Subcutaneous abdominal adipose tissue (tissue), 5 donors: ENCODE results near the gene NUDC.

Experiments used
- H3K27ac ChIP-seq: one replicate; pipeline ENCODE4 v1.7.0; 2013; ENCODE audit warnings: low read depth, mild to moderate bottlenecking, inconsistent platforms, low read length, moderate library complexity
- H3K27me3 ChIP-seq, 5 donors: one replicate each; pipeline ENCODE4 v1.7.0; 2013; ENCODE audit warnings: low read length in 5 of 5, inconsistent platforms in 1 of 5; ENCODE audit not compliant: control insufficient read depth in 5 of 5, insufficient read depth in 4 of 5
- H3K36me3 ChIP-seq, 5 donors: one replicate each; pipeline ENCODE4 v1.7.0; 2013; ENCODE audit warnings: low read length in 5 of 5; ENCODE audit not compliant: control insufficient read depth in 5 of 5, insufficient read depth in 5 of 5
- H3K4me1 ChIP-seq, 5 donors: one replicate each; pipeline ENCODE4 v1.7.0; 2013; ENCODE audit warnings: low read length in 5 of 5, mild to moderate bottlenecking in 3 of 5, moderate library complexity in 1 of 5; ENCODE audit not compliant: control insufficient read depth in 5 of 5, insufficient read depth in 5 of 5
- H3K4me3 ChIP-seq, 5 donors: one replicate each; pipeline ENCODE4 v1.7.0; 2013; ENCODE audit warnings: low read length in 5 of 5, low read depth in 1 of 5
- H3K9ac ChIP-seq, 5 donors: one replicate each; pipeline ENCODE4 v1.7.0; 2013; ENCODE audit warnings: low read length in 5 of 5, mild to moderate bottlenecking in 4 of 5, moderate library complexity in 3 of 5
- H3K9me3 ChIP-seq, 5 donors: one replicate each; pipeline ENCODE4 v1.7.0; 2013; ENCODE audit warnings: low read length in 5 of 5; ENCODE audit not compliant: control insufficient read depth in 5 of 5
- donor health status: healthy.
- donor health status: healthy.
- donor health status: healthy.
- donor health status: healthy.
- donor health status: healthy.

NUDC gene

DNA sequence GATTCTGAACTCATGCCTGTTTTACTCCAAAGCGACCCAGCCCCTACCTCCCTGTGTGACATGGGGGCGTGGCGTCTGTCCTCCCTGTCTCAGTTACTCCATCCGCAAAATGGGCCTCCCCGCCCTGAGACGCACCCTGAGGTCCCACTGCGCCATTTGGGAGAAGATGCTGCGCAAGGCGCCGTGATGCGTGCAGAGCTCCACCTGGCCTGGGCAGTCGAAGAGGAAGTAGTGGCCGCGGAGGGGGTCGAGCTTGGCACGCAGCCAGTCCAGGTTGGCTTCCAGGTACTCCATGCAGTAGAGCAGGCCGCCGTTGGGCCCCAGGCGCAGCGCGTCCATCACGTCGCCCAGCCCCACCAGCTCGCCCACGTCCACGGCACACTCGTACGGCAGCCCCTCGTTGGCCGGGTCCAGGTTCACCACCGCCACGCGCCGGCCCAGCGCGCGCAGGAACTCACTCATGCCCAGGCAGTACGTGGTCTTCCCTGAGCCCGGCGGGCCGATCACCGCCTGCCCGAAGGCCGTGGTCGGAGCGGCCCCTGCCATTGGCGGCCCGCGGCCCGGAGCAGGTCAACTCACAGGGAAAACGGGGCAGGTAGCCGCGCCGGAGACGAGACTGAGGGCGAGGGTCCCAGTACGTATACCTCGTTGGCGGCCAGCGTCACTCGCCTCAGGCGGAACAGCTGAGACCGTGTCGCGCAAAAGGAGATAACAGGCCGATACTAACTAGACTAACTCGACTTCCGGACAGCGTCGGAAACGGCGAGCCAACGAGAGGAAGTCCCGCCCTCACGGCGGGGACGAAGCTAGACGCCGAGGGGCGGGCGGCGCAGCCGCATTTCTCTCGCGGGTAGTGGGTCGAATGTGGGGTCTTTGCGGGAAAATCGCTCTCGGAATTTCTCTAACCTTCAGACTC, 31.7 kb upstream of the NUDC start, which contains the start of gene GPN2:
Gene GPN2 (minus strand): TSS at position 733 of the 916 bp plus-strand sequence. CDS start 187 bp downstream, at position 546.
- Histone ChIP-seq H3K27ac (peak within 1 kb of the TSS; percentile 91), H3K36me3 (peaks cover 13 to 62% (median 52%) of the 10 kb centered on the region in 5 donors), H3K4me1 (peaks cover 0 to 22% (median 20%) of the 10 kb centered on the region in 5 donors), H3K4me3 (peak within 1 kb of the TSS; percentile 74 to 99 (median 91)), H3K9me3 (no peaks in the 10 kb centered on the region), H3K27me3 (no peaks in the 10 kb centered on the region), H3K9ac (peak within 1 kb of the TSS; percentile 97 to 100 (median 97))

DNA sequence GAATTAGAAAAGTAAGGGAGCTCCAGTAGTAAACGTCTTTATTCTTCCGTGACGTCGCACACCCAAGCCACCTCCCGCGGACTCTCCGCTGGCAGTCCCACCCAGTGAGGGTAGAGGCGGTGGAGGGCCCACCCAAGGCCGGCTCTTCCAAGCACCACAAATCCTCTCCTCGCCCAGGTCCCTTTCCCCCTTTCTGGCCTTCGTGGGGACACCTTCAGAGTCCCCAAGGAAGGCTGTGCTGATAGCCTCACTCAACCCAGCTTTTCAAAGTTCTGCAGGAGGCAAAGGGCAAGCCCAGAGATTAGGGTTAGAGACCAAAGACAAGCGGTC, 31.1 kb upstream of the NUDC start:
- peaks cover 8 to 62% (median 52%) of the 10 kb centered on the region in 5 donors for H3K36me3 ChIP-seq
- peak overlapping the region; percentile 91 for H3K27ac ChIP-seq
- no peaks in the 10 kb centered on the region for H3K9me3 ChIP-seq
- H3K9ac ChIP-seq = peak overlapping the region; percentile 97 to 100 (median 97)
- H3K27me3 ChIP-seq = no peaks in the 10 kb centered on the region
- peaks cover 0 to 22% (median 20%) of the 10 kb centered on the region in 5 donors for H3K4me1 ChIP-seq
- peak overlapping the region; percentile 59 to 99 (median 91) for H3K4me3 ChIP-seq

DNA sequence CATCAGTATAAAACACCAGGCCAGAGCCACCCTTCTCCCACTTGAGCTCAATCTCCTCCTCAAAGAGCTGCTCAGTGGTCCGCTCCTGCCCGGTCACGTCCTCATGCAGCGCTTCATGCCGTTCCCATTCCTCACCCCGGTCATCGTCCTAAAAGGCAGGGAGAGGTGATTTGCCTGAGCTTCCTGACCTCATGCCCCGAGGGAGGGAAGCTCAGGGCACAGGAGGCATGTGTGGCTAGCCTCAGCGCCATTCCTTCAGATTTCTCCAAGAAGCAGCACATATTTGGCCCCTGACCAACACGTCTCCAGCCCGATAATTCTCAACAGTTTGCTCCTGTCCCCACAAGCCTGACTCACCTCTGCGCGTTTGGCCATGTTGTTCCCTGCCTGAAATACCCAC, 27.3 kb upstream of the NUDC start:
- Histone ChIP-seq H3K4me1 (peaks cover 3 to 20% (median 19%) of the 10 kb centered on the region in 5 donors), H3K4me3 (no peak overlapping the region), H3K27ac (no peak overlapping the region), H3K27me3 (no peaks in the 10 kb centered on the region), H3K9ac (no peak overlapping the region), H3K36me3 (peaks cover 5 to 59% (median 44%) of the 10 kb centered on the region in 5 donors), H3K9me3 (no peaks in the 10 kb centered on the region)

DNA sequence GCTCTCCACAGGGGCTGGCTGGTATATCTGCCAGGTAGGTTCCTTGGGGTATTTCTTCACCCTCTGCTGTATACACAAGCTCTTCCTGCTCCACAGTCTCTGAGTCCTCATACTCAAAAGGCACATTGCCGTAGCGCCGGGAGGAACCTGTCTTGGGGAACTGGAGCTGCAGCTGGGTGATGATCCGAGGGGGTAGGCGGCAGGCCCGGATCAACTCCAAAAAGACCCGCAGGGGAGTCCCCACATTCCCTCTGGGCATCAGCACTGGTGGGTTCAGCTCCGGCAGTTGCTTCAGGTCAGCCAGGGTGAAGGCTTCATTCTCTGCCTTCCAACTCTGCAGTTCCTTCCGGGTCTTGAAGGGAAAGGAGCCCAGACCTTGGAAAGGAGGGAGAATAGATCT, 24.2 kb upstream of the NUDC start:
- no peaks in the 10 kb centered on the region for H3K9me3 ChIP-seq
- H3K36me3 ChIP-seq = peaks cover 5 to 52% (median 40%) of the 10 kb centered on the region in 5 donors
- H3K27me3 ChIP-seq = no peaks in the 10 kb centered on the region
- H3K9ac ChIP-seq = no peak overlapping the region
- H3K27ac ChIP-seq = no peak overlapping the region
- peaks cover 7 to 23% (median 20%) of the 10 kb centered on the region in 5 donors for H3K4me1 ChIP-seq
- no peak overlapping the region for H3K4me3 ChIP-seq

DNA sequence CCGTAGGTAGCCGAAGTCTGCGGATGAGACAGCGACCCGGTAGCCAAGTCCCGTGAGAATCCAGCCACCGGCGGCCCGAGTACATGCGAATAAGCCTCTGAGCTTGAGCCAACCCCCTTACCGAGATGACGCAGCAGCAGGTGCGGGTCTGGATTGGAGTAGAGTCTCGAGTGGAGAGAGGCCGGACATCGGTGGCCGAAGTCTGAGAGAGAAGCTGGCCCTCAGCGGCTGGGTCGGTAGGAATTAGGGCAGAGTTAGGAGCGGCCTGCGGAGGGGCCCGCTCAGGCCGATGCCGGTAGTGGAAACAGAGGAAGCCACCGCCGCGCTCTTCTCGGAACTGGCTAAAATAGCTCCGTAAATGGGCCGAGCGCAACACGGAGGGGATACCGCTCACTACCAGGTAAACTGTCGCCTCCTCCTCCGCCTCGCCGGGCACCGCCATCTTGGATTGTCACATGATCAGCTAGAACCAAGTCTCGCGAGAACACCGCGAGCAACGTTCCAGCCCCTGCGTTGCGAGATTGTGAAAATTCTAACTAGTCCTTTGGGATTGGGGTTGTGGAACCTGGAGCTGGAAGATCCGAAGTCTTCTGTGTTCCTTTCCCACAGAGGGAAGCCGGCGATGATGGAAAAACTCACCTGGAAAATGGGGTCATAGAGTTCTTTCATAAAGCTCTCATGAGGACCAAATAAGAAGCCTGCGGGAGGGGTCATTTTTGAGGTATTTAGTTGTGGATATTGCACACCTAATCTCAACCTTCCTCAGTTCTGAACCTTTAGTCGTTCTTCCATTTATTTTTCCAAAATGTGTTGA, 21.3 kb upstream of the NUDC start, which contains the start of gene GPATCH3:
Gene GPATCH3 (minus strand): TSS at position 467 of the 814 bp plus-strand sequence. CDS start 25 bp downstream, at position 442.
- Histone ChIP-seq H3K9ac (peak within 1 kb of the TSS; percentile 88 to 99 (median 90)), H3K27me3 (no peaks in the 10 kb centered on the region), H3K36me3 (peaks cover 0 to 25% (median 16%) of the 10 kb centered on the region in 5 donors), H3K4me1 (peaks cover 7 to 23% (median 20%) of the 10 kb centered on the region in 5 donors), H3K4me3 (peak within 1 kb of the TSS; percentile 79 to 98 (median 86)), H3K9me3 (no peaks in the 10 kb centered on the region), H3K27ac (peak within 1 kb of the TSS; percentile 82)

DNA sequence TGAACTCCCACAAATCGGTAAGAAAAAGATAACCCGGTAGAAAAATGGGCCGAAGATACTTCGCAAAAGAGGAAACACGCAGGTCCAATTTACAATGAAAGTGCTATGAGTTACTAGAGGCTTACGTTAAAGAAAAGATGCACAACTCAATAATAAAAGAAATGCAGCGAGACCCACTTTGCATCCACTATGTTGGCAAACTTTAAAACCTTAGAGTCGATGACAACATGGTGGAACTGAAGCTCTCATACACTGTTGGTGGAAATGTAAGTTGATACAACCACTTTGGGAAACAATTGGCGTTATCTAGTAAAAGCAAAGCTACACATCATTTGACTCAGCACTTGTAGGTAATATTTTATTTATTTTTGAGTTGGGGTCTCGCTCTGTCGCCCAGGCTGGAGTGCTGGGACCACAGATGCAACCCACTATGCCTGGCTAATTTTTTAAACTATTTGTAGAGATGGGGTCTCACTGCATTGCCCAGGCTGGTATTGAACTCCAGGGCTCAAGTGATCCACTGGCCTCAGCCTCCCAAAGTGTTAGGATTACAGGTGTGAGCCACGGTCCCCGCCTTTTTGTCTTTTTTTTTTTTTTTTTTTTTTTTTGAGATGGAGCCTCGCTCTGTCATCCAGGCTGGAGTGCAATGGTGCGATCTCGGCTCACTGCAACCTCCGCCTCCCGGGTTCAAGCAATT, 20.6 kb upstream of the NUDC start:
- Histone ChIP-seq H3K9me3 (no peaks in the 10 kb centered on the region), H3K9ac (peak overlapping the region in 4 of 5 donors; percentile 88 to 99 (median 90)), H3K4me3 (peak overlapping the region; percentile 79 to 98 (median 86)), H3K4me1 (peaks cover 7 to 23% (median 20%) of the 10 kb centered on the region in 5 donors), H3K27me3 (no peaks in the 10 kb centered on the region), H3K27ac (peak overlapping the region; percentile 82), H3K36me3 (peaks cover 0 to 18% (median 11%) of the 10 kb centered on the region in 5 donors)

DNA sequence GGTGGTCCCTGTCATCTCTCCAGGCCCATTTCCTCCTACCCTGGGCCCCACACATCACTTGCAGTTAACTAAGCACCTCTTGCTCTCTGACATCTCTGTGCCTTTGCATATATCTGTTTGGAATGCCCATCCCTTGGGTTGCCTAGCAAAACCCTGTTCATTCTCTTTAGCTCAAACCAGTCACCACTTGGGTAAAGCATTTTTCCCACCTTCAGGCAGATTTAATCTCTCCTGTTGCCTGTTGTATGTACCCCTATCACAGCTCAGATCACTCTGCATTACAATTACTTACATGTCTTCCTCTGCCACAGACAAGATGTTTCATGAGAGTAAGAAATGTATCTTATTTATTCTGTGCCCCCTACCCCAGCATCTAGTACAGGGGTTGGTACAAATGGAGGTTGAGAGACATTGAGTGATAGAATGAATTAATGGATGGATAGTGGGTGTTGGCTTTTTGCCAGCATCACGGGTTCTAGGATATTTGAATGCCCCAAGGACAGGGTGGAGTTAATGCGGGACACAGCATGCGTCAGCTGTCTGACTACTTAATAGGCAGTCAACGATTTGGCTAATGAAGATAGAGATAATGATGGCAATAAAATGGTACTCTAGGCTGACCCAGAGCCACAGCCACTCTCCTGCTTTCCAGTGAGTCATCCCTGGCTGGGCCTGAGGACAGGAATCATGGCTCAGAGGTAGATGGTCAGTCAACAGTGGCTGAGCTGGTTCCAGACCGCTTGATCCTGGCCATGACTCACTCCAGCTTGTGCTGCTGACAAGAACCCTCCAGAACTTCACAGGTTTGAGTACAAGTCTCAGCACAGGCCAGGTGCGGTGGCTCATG, 14.2 kb upstream of the NUDC start:
- H3K9me3 ChIP-seq = no peaks in the 10 kb centered on the region
- no peaks in the 10 kb centered on the region for H3K36me3 ChIP-seq
- H3K27me3 ChIP-seq = no peaks in the 10 kb centered on the region
- no peak overlapping the region for H3K4me3 ChIP-seq
- H3K9ac ChIP-seq = no peak overlapping the region
- H3K4me1 ChIP-seq = no peaks in the 10 kb centered on the region
- no peak overlapping the region for H3K27ac ChIP-seq

DNA sequence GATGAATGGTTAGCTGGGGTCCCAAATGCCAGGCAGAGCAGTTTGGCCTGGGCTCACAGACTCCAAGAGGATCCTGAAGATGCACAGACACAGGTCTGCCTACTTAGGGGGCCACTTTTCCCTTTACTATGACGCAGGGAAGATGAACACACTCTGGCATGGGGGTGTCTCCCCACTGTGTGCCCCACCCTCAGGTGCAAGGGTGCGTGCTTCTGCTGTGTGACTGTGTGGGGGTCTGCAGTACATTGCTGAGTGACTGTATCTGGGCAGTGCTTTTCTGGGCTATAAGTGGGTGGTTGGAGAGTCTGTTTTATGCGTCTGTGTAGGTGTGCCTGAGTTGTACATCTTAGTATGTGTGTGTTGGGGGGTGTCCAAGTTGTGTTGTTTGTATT, 11.6 kb upstream of the NUDC start:
- no peak overlapping the region for H3K9ac ChIP-seq
- H3K36me3 ChIP-seq = no peaks in the 10 kb centered on the region
- no peak overlapping the region for H3K4me3 ChIP-seq
- no peaks in the 10 kb centered on the region for H3K4me1 ChIP-seq
- H3K9me3 ChIP-seq = no peaks in the 10 kb centered on the region
- H3K27ac ChIP-seq = no peak overlapping the region
- no peaks in the 10 kb centered on the region for H3K27me3 ChIP-seq
